Left cardiac atrium (tissue), 4 donors: ENCODE measurements around the gene TMED5. TPM values are rescaled to one million over a fixed set of nuclear protein-coding genes. Genes with fewer than 3 reads are reported as not detected.
"Not testable (repeated sequence)": the region's sequence is repeated elsewhere in the genome, so short reads cannot be mapped to it uniquely, and the experiment has no call there.

ENCODE experiments used
- ATAC-seq, 2 donors: fragments of 200-7000 bp; cut with Tn5 transposase; one replicate each; pipeline ENCODE4 v1.9.1; 2020; ENCODE audit warnings: mild to moderate bottlenecking in 2 of 2, moderate library complexity in 2 of 2
- DNase-seq: peaks from one replicate; pipeline ENCODE4 v3.0.0-alpha.2; 2020
- intact Hi-C, 2 donors: fragments of 100-400 bp; cut with DNase I; formaldehyde crosslinking; loops; one replicate each; pipeline versions ENCODE4 v1.14.1 to v1.15.1; 2022 to 2023
- total RNA-seq, 2 donors: library from RNA; stranded (reverse); fragmentation: NEBNext Ultra II Directional; extraction: Animal tissue kit (Norgen Biotek cat#: 25700); gene quantifications; one replicate each; pipeline ENCODE4 v1.2.1, GENCODE V29; 2021
- donor health status: DM: no; HTN: yes; CAD: no.
- donor health status: DM: no; HTN: yes; CAD: no; lungs with severe emphysema.
- donor health status: DM: yes; HTN: yes; CAD: no.
- donor health status: Dilated cardiomyopathy.

The TMED5 gene
- total RNA-seq, 2 donors from 2014 or later, result 54.5 to 81.9 TPM

GRCh38 chr1:93178418-93178817 is 1.8 kb downstream of the TMED5 start:
- DNase-seq, result no peak
- intact Hi-C loops, result loop anchor here in 1 of 2 donors (10.0 kb wide), 1 partner anchor 94 kb away; no protein-coding TSS in a partner anchor
- ATAC-seq, result no peak

GRCh38 chr1:93177991-93178390 is 2.2 kb downstream of the TMED5 start:
- DNase-seq (no peak), ATAC-seq (no peak)
- intact Hi-C loops, result loop anchor here in 1 of 2 donors (10.0 kb wide), 1 partner anchor 93 kb away; no protein-coding TSS in a partner anchor

GRCh38 chr1:93174638-93175037 is 5.6 kb downstream of the TMED5 start:
- DNase-seq, ATAC-seq: not testable (repeated sequence)
- intact Hi-C loops, result loop anchor here in 1 of 2 donors (10.0 kb wide), 1 partner anchor 90 kb away; no protein-coding TSS in a partner anchor

- ATAC-seq (no peak), DNase-seq (no peak)
- intact Hi-C loops, result loop anchor here in 1 of 2 donors (10.0 kb wide), 1 partner anchor 88 kb away; no protein-coding TSS in a partner anchor
Observed at GRCh38 chr1:93172778-93173177, 7.4 kb downstream of the TMED5 start.

- DNase-seq, result no peak
- ATAC-seq, result no peak
- intact Hi-C loops, result loop anchor here in 1 of 2 donors (10.0 kb wide), 1 partner anchor 87 kb away; no protein-coding TSS in a partner anchor
Observed at GRCh38 chr1:93171549-93172034, 8.6 kb downstream of the TMED5 start.

GRCh38 chr1:93170141-93170678 is 10.0 kb downstream of the TMED5 start:
- not testable (repeated sequence) for ATAC-seq, DNase-seq
- intact Hi-C loops, result loop anchor here in 1 of 2 donors (10.0 kb wide), 1 partner anchor 85 kb away; no protein-coding TSS in a partner anchor

- ATAC-seq, result no peak
- no peak for DNase-seq
Observed at GRCh38 chr1:93167006-93167405, 13.2 kb downstream of the TMED5 start.

GRCh38 chr1:93165895-93166294 is 14.3 kb downstream of the TMED5 start:
- intact Hi-C loops, ATAC-seq, DNase-seq: not testable (repeated sequence)

More at GRCh38 chr1:93167006-93167405, 13.2 kb downstream of the TMED5 start:
- intact Hi-C loops, result no loop called here

- ATAC-seq, result peak in 1 of 2 donors; percentile 31
- DNase-seq, result no peak
Observed at GRCh38 chr1:93164816-93165215, 15.4 kb downstream of the TMED5 start.

GRCh38 chr1:93163314-93163713 is 16.9 kb downstream of the TMED5 start:
- DNase-seq, intact Hi-C loops, ATAC-seq: not testable (repeated sequence)

More at GRCh38 chr1:93164816-93165215, 15.4 kb downstream of the TMED5 start:
- intact Hi-C loops, result no loop called here

GRCh38 chr1:93159337-93159736 is 20.9 kb downstream of the TMED5 start:
- ATAC-seq (no peak), DNase-seq (no peak)
- intact Hi-C loops, result no loop called here

- ATAC-seq, result no peak
- intact Hi-C loops, result no loop called here
- no peak for DNase-seq
Observed at GRCh38 chr1:93155335-93155734, 24.9 kb downstream of the TMED5 start.

- DNase-seq (no peak), ATAC-seq (no peak)
- intact Hi-C loops, result no loop called here
Observed at GRCh38 chr1:93154898-93155297, 25.3 kb downstream of the TMED5 start.

GRCh38 chr1:93152835-93153234 is 27.4 kb downstream of the TMED5 start:
- no peak for DNase-seq
- intact Hi-C loops, result no loop called here
- ATAC-seq, result no peak

GRCh38 chr1:93151474-93151873 is 28.7 kb downstream of the TMED5 start:
- DNase-seq (no peak), ATAC-seq (no peak)
- intact Hi-C loops, result no loop called here

GRCh38 chr1:93150729-93151128 is 29.5 kb downstream of the TMED5 start:
- intact Hi-C loops, result no loop called here
- ATAC-seq (no peak), DNase-seq (no peak)

GRCh38 chr1:93148001-93148400 is 32.2 kb downstream of the TMED5 start:
- DNase-seq, result no peak
- intact Hi-C loops, result no loop called here
- ATAC-seq, result no peak

GRCh38 chr1:93143769-93144168 is 36.4 kb downstream of the TMED5 start:
- DNase-seq (no peak), ATAC-seq (no peak)
- intact Hi-C loops, result no loop called here

GRCh38 chr1:93143136-93143535 is 37.1 kb downstream of the TMED5 start:
- DNase-seq, result no peak
- intact Hi-C loops, result no loop called here
- ATAC-seq, result no peak

- ATAC-seq (no peak), DNase-seq (no peak)
Observed at GRCh38 chr1:93142161-93142560, 38.1 kb downstream of the TMED5 start.

GRCh38 chr1:93140106-93140505 is 40.1 kb downstream of the TMED5 start:
- intact Hi-C loops, result no loop called here
- no peak for ATAC-seq
- no peak for DNase-seq

More at GRCh38 chr1:93142161-93142560, 38.1 kb downstream of the TMED5 start:
- intact Hi-C loops, result no loop called here
